Measurements from ENCODE around the gene PCDHB13. TPM values are rescaled to one million over a fixed set of nuclear protein-coding genes. Genes with fewer than 3 reads are reported as not detected.
"Not testable (repeated sequence)": the region's sequence is repeated elsewhere in the genome, so short reads cannot be mapped to it uniquely, and the experiment has no call there.

The PCDHB13 gene
- total RNA-seq, 1 experiment from 2014 or later = not detected

DNA sequence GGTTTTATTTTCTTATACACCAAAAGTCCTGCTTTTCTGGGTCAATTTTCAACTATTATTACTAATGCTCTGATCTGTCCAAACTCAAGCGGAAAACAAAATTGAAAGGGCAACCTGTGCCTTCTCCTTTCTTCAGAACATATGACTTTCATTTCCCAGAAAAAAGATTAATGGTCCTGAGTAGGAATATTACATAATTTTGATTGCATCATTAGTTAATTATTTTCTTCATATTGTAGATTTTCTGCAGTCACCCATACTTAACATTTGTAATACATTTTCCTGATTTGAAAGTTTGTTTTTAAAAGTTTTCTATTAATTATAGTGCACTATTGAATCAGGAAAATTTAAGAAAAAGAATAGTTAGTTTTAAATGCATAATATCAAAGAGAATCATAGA, 37.8 kb upstream of the PCDHB13 start:
- Mint-ChIP-seq H3K9me3 (ENCODE audit: unreplicated experiment) (peaks cover 9% of the 10 kb centered on the region), H3K36me3 (ENCODE audit: insufficient read depth, unreplicated experiment) (no peaks in the 10 kb centered on the region), H3K27ac (ENCODE audit: unreplicated experiment) (no peak overlapping the region), H3K4me1 (ENCODE audit: low read depth, unreplicated experiment) (no peaks in the 10 kb centered on the region), H3K4me3 (ENCODE audit: unreplicated experiment) (no peak overlapping the region), H3K27me3 (ENCODE audit: insufficient read depth, unreplicated experiment) (no peaks in the 10 kb centered on the region)
- ChIA-PET POLR2A (no interaction called here), CTCF (no interaction called here)
- Histone ChIP-seq H3K4me3 (ENCODE audit: low read depth, low read length) (no peak overlapping the region), H3K9me3 (no peaks in the 10 kb centered on the region), H3K4me1 (no peaks in the 10 kb centered on the region), H3K36me3 (ENCODE audit: control insufficient read depth, insufficient read depth, low read length) (no peaks in the 10 kb centered on the region), H3K27me3 (replicated peaks; ENCODE audit: control insufficient read depth, insufficient read depth, low read length) (no peaks in the 10 kb centered on the region)
- BruUV-seq (replicated peaks) = no TSS peak
- no peak for DNase-seq
- TF ChIP-seq, protein P1, sequence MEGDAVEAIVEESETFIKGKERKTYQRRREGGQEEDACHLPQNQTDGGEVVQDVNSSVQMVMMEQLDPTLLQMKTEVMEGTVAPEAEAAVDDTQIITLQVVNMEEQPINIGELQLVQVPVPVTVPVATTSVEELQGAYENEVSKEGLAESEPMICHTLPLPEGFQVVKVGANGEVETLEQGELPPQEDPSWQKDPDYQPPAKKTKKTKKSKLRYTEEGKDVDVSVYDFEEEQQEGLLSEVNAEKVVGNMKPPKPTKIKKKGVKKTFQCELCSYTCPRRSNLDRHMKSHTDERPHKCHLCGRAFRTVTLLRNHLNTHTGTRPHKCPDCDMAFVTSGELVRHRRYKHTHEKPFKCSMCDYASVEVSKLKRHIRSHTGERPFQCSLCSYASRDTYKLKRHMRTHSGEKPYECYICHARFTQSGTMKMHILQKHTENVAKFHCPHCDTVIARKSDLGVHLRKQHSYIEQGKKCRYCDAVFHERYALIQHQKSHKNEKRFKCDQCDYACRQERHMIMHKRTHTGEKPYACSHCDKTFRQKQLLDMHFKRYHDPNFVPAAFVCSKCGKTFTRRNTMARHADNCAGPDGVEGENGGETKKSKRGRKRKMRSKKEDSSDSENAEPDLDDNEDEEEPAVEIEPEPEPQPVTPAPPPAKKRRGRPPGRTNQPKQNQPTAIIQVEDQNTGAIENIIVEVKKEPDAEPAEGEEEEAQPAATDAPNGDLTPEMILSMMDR (IDR thresholded peaks at IDR 0.05; ENCODE audit: insufficient read depth in 1 of 2, low read depth in 1 of 2, low read length in 1 of 2, severe bottlenecking in 1 of 2, unreplicated experiment in 1 of 2) = no peak
- intact Hi-C loops (cut with micrococcal nuclease; ENCODE audit: unreplicated experiment) = no loop called here

DNA sequence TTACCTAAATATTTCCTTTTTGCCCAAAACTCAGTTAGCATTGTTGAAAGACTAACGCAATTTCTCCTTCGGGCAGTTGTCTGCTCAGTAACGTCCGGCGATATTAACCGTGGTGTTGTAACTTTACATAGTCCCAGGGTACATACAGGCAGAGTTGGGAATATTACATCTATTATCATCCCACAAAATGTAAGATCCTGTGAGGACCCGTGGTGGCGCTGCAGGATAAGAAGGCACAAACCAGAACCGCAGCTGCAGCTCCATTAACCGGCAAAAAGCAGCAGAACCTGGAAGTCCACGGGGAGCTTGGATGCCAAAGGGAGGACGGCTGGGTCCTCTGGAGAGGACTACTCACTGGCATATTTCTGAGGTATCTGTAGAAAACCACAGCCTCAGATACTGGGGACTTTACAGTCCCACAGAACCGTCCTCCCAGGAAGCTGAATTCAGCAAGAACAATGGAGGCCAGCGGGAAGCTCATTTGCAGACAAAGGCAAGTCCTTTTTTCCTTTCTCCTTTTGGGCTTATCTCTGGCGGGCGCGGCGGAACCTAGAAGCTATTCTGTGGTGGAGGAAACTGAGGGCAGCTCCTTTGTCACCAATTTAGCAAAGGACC, 36.0 kb upstream of the PCDHB13 start, which contains the start of gene PCDHB8:
PCDHB8 (plus strand) TSS at position 214 of the 615 bp plus-strand sequence; CDS start at position 459, 245 bp downstream.
- H3K36me3 Mint-ChIP-seq (ENCODE audit: insufficient read depth, unreplicated experiment); H3K4me3 ChIP-seq (ENCODE audit: low read depth, low read length); H3K27me3 Mint-ChIP-seq (ENCODE audit: insufficient read depth, unreplicated experiment); DNase-seq; H3K27ac Mint-ChIP-seq (ENCODE audit: unreplicated experiment); H3K4me1 ChIP-seq; H3K27me3 ChIP-seq (replicated peaks; ENCODE audit: control insufficient read depth, insufficient read depth, low read length); CTCF ChIA-PET; H3K36me3 ChIP-seq (ENCODE audit: control insufficient read depth, insufficient read depth, low read length); H3K9me3 ChIP-seq; H3K9me3 Mint-ChIP-seq (ENCODE audit: unreplicated experiment); H3K4me1 Mint-ChIP-seq (ENCODE audit: low read depth, unreplicated experiment); POLR2A ChIA-PET; BruUV-seq (replicated peaks); H3K4me3 Mint-ChIP-seq (ENCODE audit: unreplicated experiment): not testable (repeated sequence)
- intact Hi-C loops (cut with micrococcal nuclease; ENCODE audit: unreplicated experiment) = loop anchor here (2.0 kb wide), 1 partner anchor 37 kb away; no protein-coding TSS in a partner anchor

DNA sequence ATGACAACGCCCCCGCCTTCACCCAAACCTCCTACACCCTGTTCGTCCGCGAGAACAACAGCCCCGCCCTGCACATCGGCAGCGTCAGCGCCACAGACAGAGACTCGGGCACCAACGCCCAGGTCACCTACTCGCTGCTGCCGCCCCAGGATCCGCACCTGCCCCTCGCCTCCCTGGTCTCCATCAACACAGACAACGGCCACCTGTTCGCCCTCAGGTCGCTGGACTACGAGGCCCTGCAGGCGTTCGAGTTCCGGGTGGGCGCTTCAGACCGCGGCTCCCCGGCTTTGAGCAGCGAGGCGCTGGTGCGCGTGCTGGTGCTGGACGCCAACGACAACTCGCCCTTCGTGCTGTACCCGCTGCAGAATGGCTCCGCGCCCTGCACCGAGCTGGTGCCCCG, 34.3 kb upstream of the PCDHB13 start:
- intact Hi-C loops (cut with micrococcal nuclease; ENCODE audit: unreplicated experiment) = loop anchor here (2.0 kb wide), 1 partner anchor 35 kb away; no protein-coding TSS in a partner anchor
- POLR2A ChIA-PET; H3K9me3 Mint-ChIP-seq (ENCODE audit: unreplicated experiment); H3K36me3 Mint-ChIP-seq (ENCODE audit: insufficient read depth, unreplicated experiment); H3K4me3 ChIP-seq (ENCODE audit: low read depth, low read length); H3K4me1 ChIP-seq; H3K4me3 Mint-ChIP-seq (ENCODE audit: unreplicated experiment); DNase-seq; H3K9me3 ChIP-seq; H3K27me3 Mint-ChIP-seq (ENCODE audit: insufficient read depth, unreplicated experiment); H3K4me1 Mint-ChIP-seq (ENCODE audit: low read depth, unreplicated experiment); H3K27ac Mint-ChIP-seq (ENCODE audit: unreplicated experiment); H3K36me3 ChIP-seq (ENCODE audit: control insufficient read depth, insufficient read depth, low read length); BruUV-seq (replicated peaks); H3K27me3 ChIP-seq (replicated peaks; ENCODE audit: control insufficient read depth, insufficient read depth, low read length); CTCF ChIA-PET: not testable (repeated sequence)

DNA sequence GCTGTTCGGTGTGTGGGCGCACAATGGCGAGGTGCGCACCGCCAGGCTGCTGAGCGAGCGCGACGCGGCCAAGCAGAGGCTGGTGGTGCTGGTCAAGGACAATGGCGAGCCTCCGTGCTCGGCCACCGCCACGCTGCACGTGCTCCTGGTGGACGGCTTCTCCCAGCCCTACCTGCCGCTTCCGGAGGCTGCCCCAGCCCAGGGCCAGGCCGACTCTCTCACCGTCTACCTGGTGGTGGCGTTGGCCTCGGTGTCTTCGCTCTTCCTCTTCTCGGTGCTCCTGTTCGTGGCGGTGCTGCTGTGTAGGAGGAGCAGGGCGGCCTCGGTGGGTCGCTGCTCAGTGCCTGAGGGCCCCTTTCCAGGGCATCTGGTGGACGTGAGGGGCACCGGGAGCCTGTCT, 33.8 kb upstream of the PCDHB13 start:
- H3K4me3 Mint-ChIP-seq (ENCODE audit: unreplicated experiment); H3K4me1 ChIP-seq; H3K4me3 ChIP-seq (ENCODE audit: low read depth, low read length); DNase-seq; POLR2A ChIA-PET; CTCF ChIA-PET; H3K36me3 ChIP-seq (ENCODE audit: control insufficient read depth, insufficient read depth, low read length); H3K27ac Mint-ChIP-seq (ENCODE audit: unreplicated experiment); H3K27me3 ChIP-seq (replicated peaks; ENCODE audit: control insufficient read depth, insufficient read depth, low read length); H3K4me1 Mint-ChIP-seq (ENCODE audit: low read depth, unreplicated experiment); H3K27me3 Mint-ChIP-seq (ENCODE audit: insufficient read depth, unreplicated experiment); H3K9me3 Mint-ChIP-seq (ENCODE audit: unreplicated experiment); H3K9me3 ChIP-seq; H3K36me3 Mint-ChIP-seq (ENCODE audit: insufficient read depth, unreplicated experiment); BruUV-seq (replicated peaks): not testable (repeated sequence)
- intact Hi-C loops (cut with micrococcal nuclease; ENCODE audit: unreplicated experiment) = loop anchor here (2.0 kb wide), 1 partner anchor 35 kb away; no protein-coding TSS in a partner anchor
